Tibial nerve (tissue), 3 donors: ENCODE data around the gene WARS2.

Source experiments
- POLR2A ChIP-seq, 2 donors: fragments of 450-650 bp; IDR thresholded peaks; one replicate each; pipeline ENCODE4 v1.6.1; 2017; ENCODE audit warnings: antibody characterized with exemption in 2 of 2, mild to moderate bottlenecking in 2 of 2, moderate library complexity in 2 of 2
- TF ChIP-seq, protein P1 (sequence below), 5 experiments: fragments of 200-600 bp in 3 of 5; fragments of 450-650 bp in 2 of 5; sonication (generic) in 3 of 5; IDR thresholded peaks; one replicate each; pipeline ENCODE4 v1.5.1; 2016 to 2019; ENCODE audit warnings: antibody characterized with exemption in 5 of 5, mild to moderate bottlenecking in 3 of 5, moderate library complexity in 2 of 5

DNA sequence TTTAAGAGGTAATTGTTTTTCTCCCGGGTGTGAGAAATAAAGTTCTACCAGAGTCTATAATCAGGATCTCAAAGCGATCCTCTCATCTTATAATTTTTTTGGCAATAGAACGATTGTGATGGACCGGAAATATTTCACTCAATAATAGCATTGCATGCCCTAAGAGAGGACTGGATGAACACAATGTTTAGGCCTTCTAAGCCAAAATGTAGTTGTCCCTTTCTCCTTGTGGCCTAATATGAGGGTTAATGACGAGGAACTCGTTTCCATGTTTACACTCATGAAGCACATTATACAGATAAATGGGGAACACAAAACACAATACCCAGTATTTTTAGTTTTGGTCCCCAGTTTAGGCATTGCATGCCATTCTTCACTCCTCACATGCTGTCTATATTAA lies 158.2 kb downstream of the WARS2 start:
- TF ChIP-seq, protein P1, sequence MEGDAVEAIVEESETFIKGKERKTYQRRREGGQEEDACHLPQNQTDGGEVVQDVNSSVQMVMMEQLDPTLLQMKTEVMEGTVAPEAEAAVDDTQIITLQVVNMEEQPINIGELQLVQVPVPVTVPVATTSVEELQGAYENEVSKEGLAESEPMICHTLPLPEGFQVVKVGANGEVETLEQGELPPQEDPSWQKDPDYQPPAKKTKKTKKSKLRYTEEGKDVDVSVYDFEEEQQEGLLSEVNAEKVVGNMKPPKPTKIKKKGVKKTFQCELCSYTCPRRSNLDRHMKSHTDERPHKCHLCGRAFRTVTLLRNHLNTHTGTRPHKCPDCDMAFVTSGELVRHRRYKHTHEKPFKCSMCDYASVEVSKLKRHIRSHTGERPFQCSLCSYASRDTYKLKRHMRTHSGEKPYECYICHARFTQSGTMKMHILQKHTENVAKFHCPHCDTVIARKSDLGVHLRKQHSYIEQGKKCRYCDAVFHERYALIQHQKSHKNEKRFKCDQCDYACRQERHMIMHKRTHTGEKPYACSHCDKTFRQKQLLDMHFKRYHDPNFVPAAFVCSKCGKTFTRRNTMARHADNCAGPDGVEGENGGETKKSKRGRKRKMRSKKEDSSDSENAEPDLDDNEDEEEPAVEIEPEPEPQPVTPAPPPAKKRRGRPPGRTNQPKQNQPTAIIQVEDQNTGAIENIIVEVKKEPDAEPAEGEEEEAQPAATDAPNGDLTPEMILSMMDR (IDR thresholded peaks at IDR 0.05): no peak
- no peak for TF ChIP-seq POLR2A (IDR thresholded peaks at IDR 0.05)
